Adrenal gland (tissue), 5 donors: ENCODE data around the gene NDUFS3.

Experiments
- POLR2A ChIP-seq, 2 donors: fragments of 450-650 bp; IDR thresholded peaks; one replicate each; pipeline ENCODE4 v1.6.1; 2017; ENCODE audit warnings: antibody characterized with exemption in 2 of 2, mild to moderate bottlenecking in 2 of 2, moderate library complexity in 1 of 2
- TF ChIP-seq, protein P1 (sequence below), 6 experiments: fragments of 450-650 bp in 4 of 6; fragments of 200-600 bp in 2 of 6; sonication (generic) in 1 of 6; IDR thresholded peaks; 1 replicate in 5 of 6; 2 replicates in 1 of 6; pipeline versions ENCODE4 v1.5.1 to v1.8.0; 2016 to 2021; ENCODE audit warnings: antibody characterized with exemption in 6 of 6, mild to moderate bottlenecking in 2 of 6, moderate library complexity in 1 of 6
- donor health status: DM: no; HTN: no; CAD: no.

- TF ChIP-seq, protein P1, sequence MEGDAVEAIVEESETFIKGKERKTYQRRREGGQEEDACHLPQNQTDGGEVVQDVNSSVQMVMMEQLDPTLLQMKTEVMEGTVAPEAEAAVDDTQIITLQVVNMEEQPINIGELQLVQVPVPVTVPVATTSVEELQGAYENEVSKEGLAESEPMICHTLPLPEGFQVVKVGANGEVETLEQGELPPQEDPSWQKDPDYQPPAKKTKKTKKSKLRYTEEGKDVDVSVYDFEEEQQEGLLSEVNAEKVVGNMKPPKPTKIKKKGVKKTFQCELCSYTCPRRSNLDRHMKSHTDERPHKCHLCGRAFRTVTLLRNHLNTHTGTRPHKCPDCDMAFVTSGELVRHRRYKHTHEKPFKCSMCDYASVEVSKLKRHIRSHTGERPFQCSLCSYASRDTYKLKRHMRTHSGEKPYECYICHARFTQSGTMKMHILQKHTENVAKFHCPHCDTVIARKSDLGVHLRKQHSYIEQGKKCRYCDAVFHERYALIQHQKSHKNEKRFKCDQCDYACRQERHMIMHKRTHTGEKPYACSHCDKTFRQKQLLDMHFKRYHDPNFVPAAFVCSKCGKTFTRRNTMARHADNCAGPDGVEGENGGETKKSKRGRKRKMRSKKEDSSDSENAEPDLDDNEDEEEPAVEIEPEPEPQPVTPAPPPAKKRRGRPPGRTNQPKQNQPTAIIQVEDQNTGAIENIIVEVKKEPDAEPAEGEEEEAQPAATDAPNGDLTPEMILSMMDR (IDR thresholded peaks at IDR 0.05) = no peak
- TF ChIP-seq POLR2A (IDR thresholded peaks at IDR 0.05) = no peak
These were observed 36.4 kb downstream of the NDUFS3 start for GRCh38 chr11:47615249-47615648.
